Measurements from ENCODE around the gene CAMLG.

Gene CAMLG

DNA sequence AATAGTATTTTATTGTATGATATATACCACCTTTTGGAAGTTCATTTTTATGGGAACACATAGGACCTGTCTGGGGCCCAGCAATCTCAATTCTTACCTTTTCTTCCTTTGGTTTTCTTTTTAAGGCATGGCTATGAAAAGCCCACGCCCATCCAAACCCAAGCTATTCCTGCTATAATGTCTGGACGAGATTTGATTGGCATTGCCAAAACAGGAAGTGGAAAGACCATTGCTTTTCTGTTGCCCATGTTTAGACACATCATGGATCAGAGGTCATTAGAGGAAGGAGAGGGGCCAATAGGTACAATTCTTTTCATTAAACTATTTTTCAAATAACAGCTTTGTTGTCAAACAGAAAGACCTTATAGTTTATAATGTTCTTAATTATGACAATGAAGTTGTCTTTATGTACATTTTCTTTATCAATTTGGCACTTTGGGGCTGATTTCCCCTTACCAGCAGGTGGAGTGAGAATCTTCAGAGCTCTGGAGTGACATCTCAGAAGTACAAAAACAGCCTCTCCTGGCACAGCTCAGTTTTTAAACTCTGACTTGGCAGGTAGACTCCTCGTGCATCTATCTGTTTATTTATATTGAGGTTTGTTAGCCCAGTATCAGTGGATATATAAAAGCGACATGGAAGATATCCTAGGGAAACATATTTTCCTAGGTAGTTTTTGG, 46.0 kb downstream of the CAMLG start:
- no peak for DNase-seq

DNA sequence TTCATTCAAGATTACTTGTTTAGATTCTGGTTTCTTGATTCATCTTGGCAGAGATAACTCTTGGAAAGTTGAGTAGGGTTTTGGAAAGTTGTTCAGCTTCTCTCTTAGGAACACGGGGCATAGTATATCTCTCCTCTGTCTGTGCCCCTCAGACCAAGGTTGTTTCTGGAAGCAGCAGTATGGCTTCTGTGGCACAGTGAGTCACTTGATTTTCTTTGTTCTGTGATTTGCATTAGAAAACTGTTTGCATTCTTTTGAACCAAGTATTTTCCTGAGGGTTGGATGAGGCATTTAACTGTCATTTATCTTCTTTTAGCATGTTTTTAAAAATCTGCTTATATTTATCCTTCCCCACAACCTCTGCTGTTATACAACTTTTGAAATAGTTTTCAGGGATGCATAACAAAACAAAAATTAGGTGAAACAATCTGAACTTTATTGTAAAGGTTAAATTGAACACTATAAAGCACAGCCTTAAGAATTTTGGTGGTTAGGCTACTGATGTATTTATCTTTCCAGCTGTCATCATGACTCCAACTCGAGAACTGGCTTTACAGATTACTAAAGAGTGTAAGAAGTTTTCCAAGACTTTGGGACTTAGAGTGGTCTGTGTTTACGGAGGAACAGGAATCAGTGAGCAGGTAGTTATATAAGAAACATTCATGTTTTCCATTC, 46.7 kb downstream of the CAMLG start:
- no peak for DNase-seq

- DNase-seq = no peak
Observed at GRCh38 chr5:134787692-134788091, 49.3 kb downstream of the CAMLG start.

DNA sequence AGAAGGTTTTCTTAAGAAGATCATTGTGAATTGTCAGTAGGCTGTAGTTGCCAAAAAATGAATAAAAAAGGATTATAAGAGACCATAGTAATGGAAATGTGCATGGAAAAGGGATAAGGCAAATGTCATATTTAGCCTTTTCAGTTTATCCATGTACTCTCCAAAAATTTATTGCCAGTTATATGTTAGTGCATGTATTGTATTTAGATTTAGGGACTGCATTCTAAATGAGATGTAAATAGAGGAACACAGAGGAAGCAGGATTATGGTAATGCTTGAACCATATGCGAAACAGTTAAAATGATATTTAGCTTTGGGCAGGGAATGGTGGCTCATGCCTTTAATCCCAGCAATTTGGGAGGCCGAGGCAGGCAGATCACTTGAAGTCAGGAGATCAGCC, 53.2 kb downstream of the CAMLG start:
- no peak for DNase-seq

- DNase-seq = no peak
Observed at GRCh38 chr5:134792286-134792685, 53.9 kb downstream of the CAMLG start.

DNA sequence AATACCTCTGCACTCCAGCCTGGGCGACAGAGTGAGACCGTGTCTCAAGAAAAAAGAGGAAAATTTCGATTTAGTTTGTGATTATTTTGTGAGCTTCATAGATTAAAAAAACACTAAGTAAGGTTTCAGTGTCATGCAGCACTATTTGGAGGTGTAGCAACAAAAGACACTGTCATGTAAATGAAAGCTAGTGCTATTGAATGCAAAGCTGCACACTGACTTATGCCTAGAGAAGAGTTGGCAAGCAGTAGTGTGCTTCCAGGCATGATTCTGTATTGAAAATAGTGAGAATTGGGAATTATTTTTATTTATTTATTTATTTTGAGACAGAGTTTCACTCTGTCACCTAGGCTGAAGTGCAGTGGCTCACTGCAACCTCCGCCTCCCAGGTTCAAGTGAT, 54.8 kb downstream of the CAMLG start:
- no peak for DNase-seq

- DNase-seq = no peak
Observed at GRCh38 chr5:134794082-134794481, 55.7 kb downstream of the CAMLG start.

DNA sequence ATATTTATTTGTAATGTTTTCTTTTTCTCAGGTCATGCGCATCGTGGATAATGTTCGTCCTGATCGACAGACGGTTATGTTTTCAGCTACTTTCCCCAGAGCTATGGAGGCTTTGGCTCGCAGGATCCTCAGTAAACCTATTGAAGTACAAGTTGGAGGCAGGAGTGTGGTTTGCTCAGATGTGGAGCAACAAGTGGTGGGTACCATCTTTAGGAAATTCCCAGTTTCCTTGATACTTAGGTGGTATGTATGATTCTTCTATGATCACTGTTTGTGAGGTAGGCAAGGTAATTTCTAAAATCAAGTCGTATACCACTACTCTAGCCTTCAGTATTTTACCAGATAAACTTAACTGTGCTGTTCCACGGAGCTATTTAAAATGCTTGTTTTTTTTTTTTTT, 56.5 kb downstream of the CAMLG start:
- DNase-seq = no peak

- no peak for DNase-seq
Observed at GRCh38 chr5:134798468-134798867, 60.1 kb downstream of the CAMLG start.

All from AML-193 (cell line).